Cardiac muscle cell (in vitro differentiated cells and primary cell): ENCODE data around the gene TEX9. TPM values are rescaled to one million over a fixed set of nuclear protein-coding genes. Genes with fewer than 3 reads are reported as not detected.
"Not testable (repeated sequence)": the region's sequence is repeated elsewhere in the genome, so short reads cannot be mapped to it uniquely, and the experiment has no call there.

ENCODE experiments used
- DNase-seq, 2 donors: peaks; one replicate each; pipeline versions ENCODE4 v3.0.0 to v3.0.0-alpha.2; 2010 to 2017; ENCODE audit warnings: low read depth in 1 of 2, low spot score in 1 of 2
- H3K27ac ChIP-seq: fragments of 200-600 bp; sonication (generic); 2 replicates; pipeline ENCODE4 v1.5.1; 2016
- H3K27me3 ChIP-seq: fragments of 200-600 bp; sonication (generic); 2 replicates; pipeline ENCODE4 v1.6.0; 2016; ENCODE audit warnings: control low read depth
- H3K36me3 ChIP-seq: fragments of 200-600 bp; sonication (generic); 2 replicates; pipeline ENCODE4 v1.5.1; 2016; ENCODE audit warnings: control low read depth
- H3K4me1 ChIP-seq: fragments of 200-600 bp; sonication (generic); 2 replicates; pipeline ENCODE4 v1.8.1; 2017; ENCODE audit warnings: low read depth, mild to moderate bottlenecking, mixed run types
- H3K4me3 ChIP-seq: fragments of 200-600 bp; sonication (generic); 2 replicates; pipeline ENCODE4 v1.5.1; 2016; ENCODE audit warnings: mild to moderate bottlenecking
- H3K9me3 ChIP-seq: fragments of 200-600 bp; sonication (generic); 2 replicates; pipeline ENCODE4 v1.5.1; 2017; ENCODE audit warnings: low read depth, mild to moderate bottlenecking, control low read depth
- CTCF ChIP-seq: IDR thresholded peaks from 2 replicates; pipeline ENCODE4 v1.5.1; 2012; ENCODE audit warnings: low read depth, mild to moderate bottlenecking, low read length
- polyA plus RNA-seq: library from polyadenylated mRNA; unstranded; fragments of >200 nt; fragmentation: Nextera tagmentation; extraction: Ambion mirVana; gene quantifications from 2 replicates; pipeline ENCODE4 v1.2.1, GENCODE V29; 2016
- total RNA-seq: library from RNA; depleted of rRNA; stranded (reverse); fragments of >200 nt; gene quantifications from 2 replicates; pipeline ENCODE4 v1.2.3, GENCODE V29; 2016

The TEX9 gene
- total and polyA plus RNA-seq, 2 experiments from 2014 or later = 8.4 to 9.2 TPM

- Histone ChIP-seq H3K36me3 (no peaks in the 10 kb centered on the region), H3K4me1 (no peaks in the 10 kb centered on the region), H3K27ac (no peak overlapping the region), H3K4me3 (no peak overlapping the region), H3K27me3 (no peaks in the 10 kb centered on the region), H3K9me3 (no peaks in the 10 kb centered on the region)
- no peak for DNase-seq
- no peak for TF ChIP-seq CTCF
These were observed 17.8 kb downstream of the TEX9 start for GRCh38 chr15:56383010-56383409.

- no peaks in the 10 kb centered on the region for H3K9me3 ChIP-seq
- H3K4me1 ChIP-seq = no peaks in the 10 kb centered on the region
- H3K27ac ChIP-seq = no peak overlapping the region
- H3K27me3 ChIP-seq = no peaks in the 10 kb centered on the region
- no peaks in the 10 kb centered on the region for H3K36me3 ChIP-seq
- no peak for TF ChIP-seq CTCF
- H3K4me3 ChIP-seq = no peak overlapping the region
- no peak for DNase-seq
These were observed 20.7 kb downstream of the TEX9 start for GRCh38 chr15:56385908-56386307.

GRCh38 chr15:56390739-56391267, 25.6 kb downstream of the TEX9 start:
- DNase-seq = peak in 1 of 2 donors; percentile 6
- Histone ChIP-seq H3K36me3 (no peaks in the 10 kb centered on the region), H3K4me3 (no peak overlapping the region), H3K4me1 (no peaks in the 10 kb centered on the region), H3K27ac (no peak overlapping the region), H3K27me3 (no peaks in the 10 kb centered on the region), H3K9me3 (no peaks in the 10 kb centered on the region)
- no peak for TF ChIP-seq CTCF

- H3K36me3 ChIP-seq = no peaks in the 10 kb centered on the region
- no peak overlapping the region for H3K27ac ChIP-seq
- no peak for DNase-seq
- H3K27me3 ChIP-seq = no peaks in the 10 kb centered on the region
- H3K4me3 ChIP-seq = no peak overlapping the region
- no peaks in the 10 kb centered on the region for H3K9me3 ChIP-seq
- no peak for TF ChIP-seq CTCF
- H3K4me1 ChIP-seq = no peaks in the 10 kb centered on the region
These were observed 28.1 kb downstream of the TEX9 start for GRCh38 chr15:56393277-56393676.

GRCh38 chr15:56394909-56395308, 29.7 kb downstream of the TEX9 start:
- no peaks in the 10 kb centered on the region for H3K36me3 ChIP-seq
- H3K4me1 ChIP-seq = no peaks in the 10 kb centered on the region
- H3K27me3 ChIP-seq = no peaks in the 10 kb centered on the region
- no peak for TF ChIP-seq CTCF
- H3K4me3 ChIP-seq = no peak overlapping the region
- H3K27ac ChIP-seq = no peak overlapping the region
- DNase-seq = no peak
- no peaks in the 10 kb centered on the region for H3K9me3 ChIP-seq

GRCh38 chr15:56397325-56397724, 32.1 kb downstream of the TEX9 start:
- not testable (repeated sequence) for DNase-seq, H3K9me3 ChIP-seq, H3K27me3 ChIP-seq, H3K4me1 ChIP-seq, H3K27ac ChIP-seq, H3K36me3 ChIP-seq, H3K4me3 ChIP-seq

GRCh38 chr15:56399209-56399608, 34.0 kb downstream of the TEX9 start:
- not testable (repeated sequence) for H3K27ac ChIP-seq, H3K27me3 ChIP-seq, H3K36me3 ChIP-seq, DNase-seq, H3K9me3 ChIP-seq, H3K4me3 ChIP-seq, H3K4me1 ChIP-seq
